Retinal pigment epithelial cell (primary cell): ENCODE data around the gene GSS.
A peak's percentile ranks its signal among the peaks of the same experiment; 100 is the strongest.

ENCODE experiments used
- DNase-seq: peaks from one replicate; pipeline ENCODE4 v3.0.0-alpha.2; 2010; ENCODE audit warnings: low read depth
- H3K4me3 ChIP-seq: 2 replicates; pipeline ENCODE4 v1.5.1; 2011; ENCODE audit warnings: mild to moderate bottlenecking, low read length, control low read depth, moderate library complexity
- TF ChIP-seq, protein P1 (sequence below): conservative IDR thresholded peaks from 2 replicates; pipeline ENCODE4 v1.5.1; 2011; ENCODE audit warnings: low read depth, low read length, control low read depth, inconsistent platforms

The GSS gene

DNA sequence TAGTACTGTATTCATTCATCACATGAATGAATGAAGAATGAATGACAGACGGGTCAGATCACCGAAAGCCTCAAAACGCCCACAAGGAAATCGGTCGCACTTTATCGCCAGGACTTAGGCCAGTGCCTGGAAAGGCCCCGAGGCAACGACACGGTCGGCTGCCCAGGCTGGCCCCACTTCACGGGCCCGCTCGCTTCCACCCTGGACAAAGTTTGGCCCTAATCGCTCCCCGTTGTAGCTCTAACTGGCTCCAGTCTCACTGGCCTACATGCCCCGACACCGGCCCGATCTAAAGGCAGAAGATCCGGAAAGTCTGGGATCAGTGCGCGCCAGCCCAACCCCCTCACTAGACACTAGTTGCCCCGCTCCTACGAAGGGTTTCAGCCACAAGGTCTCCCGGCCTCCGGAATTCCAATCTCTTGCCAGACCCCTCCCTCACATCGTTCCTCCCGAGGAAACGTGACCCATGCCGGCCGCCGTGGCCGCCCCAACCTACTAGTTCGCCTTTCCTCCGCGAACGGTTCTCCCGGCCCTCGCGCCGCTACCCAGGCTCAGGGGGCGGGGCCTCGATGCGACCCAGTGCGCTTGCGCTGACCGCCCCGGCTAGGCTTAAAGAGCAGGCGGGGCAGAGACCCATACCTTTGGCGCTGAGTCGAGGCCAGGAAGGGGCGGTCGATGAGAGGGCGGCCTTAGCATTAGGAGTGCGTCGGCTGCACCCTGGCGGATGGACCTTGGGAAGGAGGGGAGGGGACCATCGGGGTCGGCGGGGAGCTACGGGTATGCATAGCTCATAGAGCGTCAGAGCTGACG lies at the start of gene GSS, which contains the start of gene MYH7B:
Gene GSS, minus strand, starts transcription at position 576 of the 810 bp plus-strand sequence. CDS start 3,954 bp downstream, outside the sequence.
Gene MYH7B, plus strand, starts transcription at position 638 of the 810 bp plus-strand sequence. CDS start 22,138 bp downstream, outside the sequence.
- peak; percentile 74 for DNase-seq

DNA sequence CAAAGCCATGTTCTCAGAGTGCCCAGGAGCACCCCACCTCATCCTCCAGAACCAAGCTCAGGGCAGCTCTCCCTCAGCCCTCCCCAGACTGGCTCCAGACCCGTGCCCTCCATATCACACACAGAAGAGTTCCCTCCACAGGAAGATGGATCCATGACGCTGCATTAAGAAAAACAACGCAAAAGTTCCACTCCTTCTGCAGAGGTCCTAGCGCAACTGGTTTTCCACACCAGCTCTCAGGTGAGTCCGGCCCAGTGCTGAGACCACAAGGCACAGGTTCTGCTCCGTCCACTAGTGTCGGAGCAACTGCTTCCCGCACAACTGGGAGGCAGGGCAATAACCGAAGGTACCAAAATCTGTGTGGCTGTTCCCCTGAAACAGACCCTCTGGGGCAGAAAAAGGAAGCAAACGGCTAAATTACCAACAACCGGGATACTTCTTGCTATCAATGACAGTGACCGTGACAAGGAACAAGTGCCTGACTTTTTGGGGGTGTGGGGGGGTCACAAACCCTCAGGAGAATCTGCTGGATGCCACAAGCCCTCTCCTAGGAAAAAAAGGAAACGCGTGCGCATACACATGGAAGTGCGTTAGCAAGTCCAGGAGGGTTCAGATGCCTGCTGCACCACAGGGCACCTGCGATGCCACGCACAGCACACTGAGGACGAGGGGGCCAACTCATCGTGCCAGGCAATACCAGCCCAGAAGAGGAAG lies 49.3 kb upstream of the GSS start:
- DNase-seq, result no peak
- TF ChIP-seq, protein P1, sequence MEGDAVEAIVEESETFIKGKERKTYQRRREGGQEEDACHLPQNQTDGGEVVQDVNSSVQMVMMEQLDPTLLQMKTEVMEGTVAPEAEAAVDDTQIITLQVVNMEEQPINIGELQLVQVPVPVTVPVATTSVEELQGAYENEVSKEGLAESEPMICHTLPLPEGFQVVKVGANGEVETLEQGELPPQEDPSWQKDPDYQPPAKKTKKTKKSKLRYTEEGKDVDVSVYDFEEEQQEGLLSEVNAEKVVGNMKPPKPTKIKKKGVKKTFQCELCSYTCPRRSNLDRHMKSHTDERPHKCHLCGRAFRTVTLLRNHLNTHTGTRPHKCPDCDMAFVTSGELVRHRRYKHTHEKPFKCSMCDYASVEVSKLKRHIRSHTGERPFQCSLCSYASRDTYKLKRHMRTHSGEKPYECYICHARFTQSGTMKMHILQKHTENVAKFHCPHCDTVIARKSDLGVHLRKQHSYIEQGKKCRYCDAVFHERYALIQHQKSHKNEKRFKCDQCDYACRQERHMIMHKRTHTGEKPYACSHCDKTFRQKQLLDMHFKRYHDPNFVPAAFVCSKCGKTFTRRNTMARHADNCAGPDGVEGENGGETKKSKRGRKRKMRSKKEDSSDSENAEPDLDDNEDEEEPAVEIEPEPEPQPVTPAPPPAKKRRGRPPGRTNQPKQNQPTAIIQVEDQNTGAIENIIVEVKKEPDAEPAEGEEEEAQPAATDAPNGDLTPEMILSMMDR, result no peak
- no peak overlapping the region for H3K4me3 ChIP-seq

More for the DNA sequence above, at the start of gene GSS, which contains the start of gene MYH7B:
- H3K4me3 ChIP-seq, result peak within 1 kb of the TSS; percentile 78
- TF ChIP-seq, protein P1, result peak; percentile 45

DNA sequence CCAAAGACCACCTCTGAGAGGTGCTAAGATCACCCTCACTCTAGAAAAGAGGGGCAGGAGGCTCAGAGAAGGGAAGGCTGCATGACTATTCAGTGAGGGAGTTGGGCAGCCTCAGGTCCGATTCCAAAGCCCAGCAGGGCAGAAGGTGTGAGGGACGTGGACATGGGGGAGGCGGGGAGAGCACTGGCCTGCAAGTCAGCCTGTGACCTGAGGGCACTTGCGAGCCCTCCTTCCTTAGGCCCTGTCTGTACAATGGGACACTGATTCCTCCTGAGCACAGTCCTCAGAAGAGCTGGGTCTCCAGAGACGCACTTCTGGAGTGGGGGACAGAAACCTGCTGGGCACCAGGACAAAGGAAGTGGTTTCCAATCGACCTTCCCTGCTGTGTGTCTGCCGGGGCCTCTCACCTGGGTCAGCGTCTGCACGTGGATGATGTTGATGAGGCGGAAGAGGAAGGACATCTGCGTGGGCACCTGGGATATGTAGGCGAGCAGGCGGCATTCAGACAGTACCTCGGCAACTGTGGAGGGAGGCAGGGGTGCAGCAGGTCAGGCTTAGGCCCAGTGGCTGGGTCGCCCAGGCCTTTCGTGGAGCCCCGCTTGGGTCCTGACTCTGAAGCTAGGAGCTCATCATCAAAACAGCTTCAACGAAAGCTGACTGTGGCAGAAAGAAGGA lies 48.6 kb upstream of the GSS start:
- TF ChIP-seq, protein P1, result no peak
- no peak for DNase-seq
- no peak overlapping the region for H3K4me3 ChIP-seq

DNA sequence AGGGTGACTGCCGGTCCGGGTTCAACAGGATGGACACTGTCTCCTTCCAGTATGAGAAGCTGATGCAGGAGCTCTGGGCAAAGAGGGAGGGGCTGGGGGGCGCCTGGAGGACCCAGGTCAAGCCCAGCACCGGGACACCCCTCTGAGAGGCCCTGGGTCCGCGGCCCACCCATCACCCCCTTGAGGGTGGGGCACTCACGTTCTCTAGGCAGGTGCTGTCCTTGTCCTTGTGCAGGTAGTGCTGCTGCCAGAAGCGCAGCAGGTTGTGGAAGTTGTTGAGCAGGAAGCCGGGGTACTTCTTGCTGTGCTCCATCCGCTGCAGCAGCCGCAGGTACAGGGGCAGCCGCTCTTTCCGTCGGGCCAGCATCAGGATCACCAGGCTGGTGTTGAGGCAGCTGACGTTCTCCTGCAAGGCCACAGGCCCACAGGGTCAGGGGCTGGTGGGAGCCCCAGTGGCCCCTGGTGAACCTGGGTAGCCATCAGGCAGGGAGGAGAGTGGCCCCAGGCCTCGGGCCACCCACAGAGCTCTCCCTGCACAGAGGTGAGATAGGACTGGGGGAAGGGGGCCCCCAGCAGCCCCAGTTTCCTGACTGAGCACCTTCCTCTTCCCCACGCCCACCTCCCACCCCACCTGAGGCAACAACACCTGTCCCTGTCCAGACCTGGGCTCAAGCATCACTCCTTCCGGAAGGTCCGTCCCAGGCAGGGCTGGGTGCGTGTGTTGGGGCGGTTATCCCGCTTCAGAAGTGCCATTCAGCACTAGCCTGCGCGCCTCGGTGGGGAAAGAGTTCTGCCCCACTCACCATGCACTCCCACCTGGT lies 47.8 kb upstream of the GSS start:
- H3K4me3 ChIP-seq, result no peak overlapping the region
- TF ChIP-seq, protein P1, result no peak
- DNase-seq, result no peak

DNA sequence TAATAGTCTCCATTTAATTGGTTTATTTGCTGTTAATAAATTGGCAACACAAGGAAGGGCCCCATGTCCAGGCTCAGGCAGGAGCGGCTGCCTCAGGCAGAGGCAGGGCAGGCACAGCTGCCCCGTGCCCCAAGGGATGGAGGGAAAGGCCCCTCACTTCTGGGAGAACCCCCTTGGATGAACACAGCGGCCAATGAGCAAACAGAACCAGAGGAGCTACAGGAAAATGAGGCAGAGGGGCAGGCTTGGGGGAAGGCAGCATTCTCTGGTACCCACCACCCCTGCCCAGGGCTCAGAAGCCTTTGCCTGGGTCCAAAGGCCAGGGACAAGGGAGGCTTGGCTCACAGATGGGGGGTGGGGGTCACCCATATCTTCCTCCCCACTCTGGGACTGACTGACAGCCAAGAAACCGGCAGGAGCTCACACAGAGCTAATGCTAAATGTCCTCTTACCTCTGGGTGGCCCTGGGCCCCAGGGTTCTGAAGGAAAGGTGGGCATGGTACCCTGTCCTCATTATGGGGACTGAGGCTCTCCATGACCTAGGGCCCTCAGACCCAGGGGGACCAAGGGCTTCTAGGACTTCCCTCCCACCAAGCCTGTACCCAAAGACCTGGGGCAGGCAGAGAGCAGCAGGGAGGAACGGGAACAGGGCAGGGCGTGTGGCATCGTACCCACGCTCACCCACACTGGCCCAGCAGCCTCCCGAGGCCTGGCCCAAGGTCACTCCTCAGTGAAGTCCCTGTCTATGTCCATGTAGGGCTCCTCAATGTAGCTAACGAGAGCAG lies 47.0 kb upstream of the GSS start:
- TF ChIP-seq, protein P1, result no peak
- no peak for DNase-seq
- H3K4me3 ChIP-seq, result no peak overlapping the region
